Endometrial microvascular endothelial cells (primary cell): ENCODE data around the gene KIF16B. TPM values are rescaled to one million over a fixed set of nuclear protein-coding genes. Genes with fewer than 3 reads are reported as not detected.

Experiments
- in situ Hi-C: cut with HindIII; loops from 2 replicates; pipeline ENCODE4 v1.10.0; 2017; ENCODE audit warnings: low sequenced_read_pairs, low pct_unique_long_range_greater_than_20kb; ENCODE audit errors: inconsistent ontology term
- total RNA-seq: library from RNA; depleted of rRNA; stranded (reverse); fragments of >200 nt; gene quantifications from one replicate; pipeline ENCODE4 v1.2.3, GENCODE V29; 2015; ENCODE audit errors: inconsistent ontology term

KIF16B gene
- total RNA-seq, 1 donor from 2014 or later, result 12.1 TPM

DNA sequence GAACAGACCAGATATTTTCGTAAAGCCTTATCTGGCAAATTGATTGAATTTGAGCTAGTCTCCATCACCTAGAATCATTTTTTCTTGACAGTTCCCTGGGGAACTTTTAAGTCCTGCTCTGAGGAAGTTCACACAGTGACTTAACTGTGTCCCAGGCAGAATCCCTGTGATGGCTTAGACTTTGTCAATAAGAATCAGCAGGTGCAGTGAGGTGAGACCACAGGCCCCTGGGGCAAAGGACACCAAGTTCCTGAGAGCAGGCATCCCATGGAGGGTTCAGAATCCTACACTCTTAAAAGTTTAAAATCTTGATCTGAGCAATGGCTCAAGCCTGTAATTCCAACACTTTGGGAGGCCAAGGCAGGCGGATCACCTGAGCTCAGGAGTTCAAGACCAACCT, 13.0 kb downstream of the KIF16B start:
- in situ Hi-C loops, result no loop called here

DNA sequence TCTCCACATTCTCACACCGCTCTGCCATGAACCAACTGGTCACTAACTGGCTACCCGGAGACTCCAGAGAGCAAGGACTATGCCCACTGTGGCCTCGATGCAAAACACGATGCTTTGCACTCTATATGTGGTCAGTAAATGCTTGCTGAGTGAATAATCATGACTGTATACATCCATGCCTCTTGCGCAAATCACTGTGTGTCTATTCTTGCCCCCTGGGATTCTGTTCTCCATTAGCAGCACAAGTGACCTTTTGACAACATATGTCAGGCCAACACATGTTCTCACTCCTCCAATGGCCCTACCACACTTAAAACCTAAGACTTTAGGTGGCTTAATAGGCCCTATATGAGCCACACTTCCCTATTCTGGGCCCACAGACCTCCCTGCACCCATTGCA, 16.9 kb downstream of the KIF16B start:
- in situ Hi-C loops, result no loop called here

DNA sequence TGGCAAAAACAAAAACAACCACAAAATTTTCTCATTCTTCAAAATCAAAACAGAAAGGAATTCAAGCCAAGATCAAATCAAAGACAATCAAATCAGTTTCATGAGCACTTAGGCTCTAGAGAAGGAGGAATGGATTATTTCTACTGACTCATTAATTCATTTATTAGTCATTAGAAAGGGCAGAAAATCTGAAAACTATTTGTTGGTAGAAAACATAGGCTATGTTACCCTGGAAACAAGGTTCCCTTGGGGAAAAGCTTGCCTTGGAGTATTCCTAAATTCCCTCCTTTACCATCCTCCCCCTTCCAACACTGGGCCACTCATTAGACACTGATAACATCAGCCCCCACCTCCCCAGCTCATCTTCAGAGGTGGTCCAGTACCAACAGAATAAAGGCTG, 17.5 kb downstream of the KIF16B start:
- in situ Hi-C loops, result no loop called here

DNA sequence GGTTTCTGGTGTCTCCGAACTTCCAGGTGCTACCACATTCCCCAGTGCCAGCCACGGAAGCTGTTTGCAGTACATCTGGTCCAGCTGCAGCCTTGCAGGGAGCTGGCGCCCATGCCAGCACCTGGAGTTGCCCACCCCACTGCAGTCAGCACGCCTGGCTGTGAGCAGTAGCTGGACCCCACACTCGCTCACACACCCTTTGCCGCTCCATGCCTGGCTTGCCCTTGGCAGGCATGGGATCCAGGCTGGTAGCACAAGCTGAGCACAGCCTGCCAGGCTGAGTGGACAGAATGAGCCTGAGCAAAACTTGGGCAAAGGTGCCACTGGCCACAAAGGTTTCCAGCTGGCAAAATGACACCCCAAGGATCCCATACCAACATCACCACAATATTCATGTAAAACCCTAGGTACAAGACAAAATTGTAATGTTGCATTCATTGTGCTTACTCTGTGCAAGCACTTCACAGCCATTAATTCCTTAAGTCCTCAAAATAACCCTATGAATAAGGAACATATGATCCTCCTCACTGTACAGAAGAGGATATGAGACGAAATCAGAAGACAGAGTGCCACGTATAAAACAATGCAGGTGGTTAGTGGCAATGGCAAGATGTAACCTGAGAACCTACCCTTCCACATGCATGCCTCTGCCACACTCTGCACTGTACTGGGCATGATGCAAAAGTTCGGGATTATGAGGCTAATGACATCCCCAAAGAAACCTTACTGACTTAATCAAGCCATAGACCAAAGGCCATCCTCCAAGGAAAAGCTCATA, 18.3 kb downstream of the KIF16B start:
- in situ Hi-C loops, result no loop called here

DNA sequence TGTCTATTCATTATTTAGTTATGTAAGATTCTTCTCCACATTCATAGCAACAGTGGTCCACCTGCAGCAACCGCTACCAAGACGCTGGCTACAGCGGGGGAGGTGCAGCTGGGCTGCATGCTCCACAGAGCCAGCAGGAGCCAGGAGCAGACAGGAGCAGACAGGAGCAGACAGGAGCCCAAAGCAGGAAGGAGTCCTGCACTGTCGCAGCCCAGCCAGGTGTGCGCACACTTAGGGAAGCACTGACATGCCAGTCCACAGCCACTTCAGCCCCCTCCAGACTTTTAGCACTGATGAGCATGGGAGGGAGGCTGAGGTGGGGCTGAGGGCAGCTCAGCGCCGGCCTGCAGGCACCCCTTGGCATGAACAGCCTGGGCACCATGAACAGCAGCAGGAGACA, 19.6 kb downstream of the KIF16B start:
- in situ Hi-C loops, result no loop called here

DNA sequence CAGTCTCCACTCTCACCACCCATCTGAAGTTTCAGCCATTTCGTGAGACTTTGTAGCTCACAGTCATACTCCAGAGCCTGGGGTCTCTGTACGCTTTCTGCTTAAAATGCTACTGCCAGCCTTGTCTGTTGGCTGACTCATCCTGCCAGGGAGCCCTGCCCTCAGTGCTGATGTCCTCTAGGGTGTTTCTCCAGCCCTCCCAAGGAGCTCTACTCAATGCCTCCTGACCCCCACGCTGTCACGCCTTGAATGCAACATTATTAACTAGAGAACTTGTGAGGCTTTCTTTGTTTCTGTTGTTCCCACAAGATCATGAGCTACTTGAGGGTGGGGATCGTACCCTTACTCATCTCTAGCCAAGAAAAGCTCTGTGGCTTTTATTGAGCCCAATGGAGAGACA, 20.1 kb downstream of the KIF16B start:
- in situ Hi-C loops, result no loop called here

DNA sequence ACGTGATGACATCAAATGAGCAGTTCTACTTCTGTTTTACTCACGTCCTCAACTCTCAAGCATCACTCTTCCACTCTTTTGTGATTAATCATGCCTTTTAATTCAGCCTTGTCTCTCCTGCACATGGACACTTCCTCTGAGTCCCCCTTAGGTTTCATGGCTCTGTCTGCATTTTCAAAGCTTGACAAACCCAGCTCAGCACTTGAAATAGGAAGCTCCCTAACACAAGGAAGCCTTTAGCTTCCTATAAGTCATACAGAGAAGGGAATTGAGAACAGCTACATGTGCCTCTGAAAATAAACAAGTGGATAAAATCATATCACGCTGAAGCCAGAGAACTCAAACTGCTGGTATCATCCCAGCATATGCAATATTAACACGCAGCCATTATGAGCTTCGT, 21.2 kb downstream of the KIF16B start:
- in situ Hi-C loops, result no loop called here

DNA sequence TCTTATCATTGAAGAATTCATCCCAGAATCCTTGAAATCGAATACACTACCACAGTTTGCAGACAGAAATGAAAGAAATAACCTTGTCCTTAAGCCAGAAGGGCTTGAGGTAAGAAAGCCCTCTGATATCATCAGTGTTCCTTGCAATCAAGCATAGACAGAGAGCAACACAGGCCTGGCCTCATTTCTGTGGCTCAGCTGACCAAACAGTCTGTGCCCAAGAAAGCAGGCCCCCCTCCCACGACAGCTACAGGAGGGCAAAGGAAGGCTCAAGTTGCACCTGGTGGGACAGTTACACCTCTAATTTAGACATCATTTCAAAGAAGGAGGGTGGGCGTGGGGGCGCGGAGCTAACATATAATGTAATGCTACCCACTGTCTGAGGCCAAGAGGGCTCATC, 21.6 kb downstream of the KIF16B start:
- in situ Hi-C loops, result no loop called here

DNA sequence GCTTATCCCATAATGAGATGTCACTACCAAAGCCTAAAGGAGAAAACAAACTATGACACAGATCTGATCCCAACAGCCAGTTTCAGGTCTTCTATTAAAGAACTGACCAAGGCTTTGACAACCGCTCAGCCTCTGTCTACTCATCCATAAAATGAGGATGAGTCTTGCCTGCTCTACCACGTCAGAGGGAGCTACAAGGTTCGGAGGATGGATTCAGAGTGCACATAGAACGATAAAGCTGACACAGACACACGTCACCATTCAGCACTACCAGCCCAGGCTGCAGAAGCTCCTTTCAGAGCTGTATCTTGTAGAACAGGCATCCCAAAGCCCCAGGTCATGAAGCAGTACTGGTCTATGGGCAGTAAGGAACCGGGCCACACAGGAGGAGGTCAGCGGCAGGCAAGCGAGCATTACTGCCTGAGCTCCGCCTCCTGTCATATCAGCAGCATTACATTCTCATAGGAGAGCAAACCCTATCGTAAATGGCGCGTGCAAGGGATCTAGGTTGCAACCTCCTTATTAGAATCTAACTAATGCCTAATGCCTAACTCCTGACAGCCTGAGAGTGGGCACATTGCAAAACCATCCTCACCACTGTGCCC, 25.1 kb downstream of the KIF16B start:
- in situ Hi-C loops, result no loop called here

DNA sequence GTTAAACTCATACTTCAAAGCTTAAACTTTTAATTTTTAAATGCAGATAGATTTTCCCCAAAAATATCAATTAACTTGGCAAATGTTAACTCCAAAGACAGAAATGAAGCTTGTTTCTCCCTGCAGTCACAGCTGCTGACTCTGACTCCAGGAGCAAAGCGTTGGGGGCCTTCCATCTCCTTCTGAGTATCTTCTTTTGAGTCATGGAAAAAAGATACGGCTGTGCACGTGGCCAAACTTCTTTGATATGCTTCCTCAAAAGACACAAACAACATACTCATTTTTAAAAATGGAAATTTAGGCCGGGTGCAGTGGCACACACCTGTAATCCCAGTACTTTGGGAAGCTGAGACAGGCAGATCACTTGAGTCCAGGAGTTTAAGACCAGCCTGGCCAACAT, 28.3 kb downstream of the KIF16B start:
- in situ Hi-C loops, result no loop called here

DNA sequence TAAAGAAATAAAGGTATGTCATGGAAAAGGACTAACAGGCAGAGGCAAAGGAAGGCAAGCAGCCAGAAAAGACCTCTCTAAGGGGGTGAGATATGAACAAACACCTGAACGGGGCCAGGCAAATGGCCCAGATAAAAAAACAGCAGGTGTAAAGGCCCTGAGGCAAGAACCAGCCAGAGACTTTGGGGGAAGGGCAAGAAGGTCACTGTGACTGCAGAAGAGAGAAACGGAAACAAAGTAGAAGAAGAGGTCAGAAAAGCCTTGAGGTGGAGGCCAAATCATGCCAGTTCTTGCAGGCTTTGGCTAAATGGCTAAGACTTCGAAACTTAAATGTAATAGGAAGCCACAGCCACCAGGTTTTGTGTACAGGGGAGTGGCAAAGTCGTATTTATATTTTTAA, 30.8 kb downstream of the KIF16B start:
- in situ Hi-C loops, result no loop called here

DNA sequence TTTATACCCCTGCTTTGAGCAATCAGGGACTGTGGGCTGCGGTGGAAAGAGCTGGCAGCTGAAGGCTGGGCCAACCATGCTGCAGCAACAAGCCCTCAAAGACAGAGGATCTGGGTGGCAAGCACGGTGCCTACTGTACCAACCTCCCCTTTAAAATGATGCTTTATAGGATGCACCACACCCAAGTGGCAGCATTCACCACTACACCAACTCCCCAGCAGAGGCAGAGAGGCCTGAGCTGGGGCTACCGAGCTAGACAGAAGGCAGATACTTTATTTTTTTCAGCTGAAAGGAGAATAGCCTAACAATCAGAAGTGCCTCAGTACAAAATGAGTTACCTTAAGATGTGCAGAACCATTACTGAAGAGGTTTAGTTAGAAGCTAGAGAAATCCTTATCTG, 31.4 kb downstream of the KIF16B start:
- in situ Hi-C loops, result no loop called here

DNA sequence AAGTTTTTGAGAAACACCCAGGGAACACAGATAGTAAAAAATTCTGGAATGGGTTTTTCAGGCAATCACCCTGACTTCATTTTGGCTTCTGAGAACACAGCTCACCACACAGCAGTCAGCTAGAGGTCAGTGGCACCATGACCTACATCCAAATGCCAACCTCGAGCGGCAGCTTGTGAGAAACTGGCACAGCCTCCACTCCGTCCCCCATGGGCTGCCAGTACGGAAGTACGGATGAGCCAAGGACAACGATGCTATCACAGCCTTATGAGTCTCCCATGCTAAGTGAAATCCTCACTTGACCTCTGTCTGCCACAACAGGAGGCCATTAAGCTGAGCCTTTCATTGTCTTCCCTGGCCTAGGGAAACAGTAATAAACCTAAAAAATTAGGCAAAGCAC, 32.0 kb downstream of the KIF16B start:
- in situ Hi-C loops, result no loop called here

DNA sequence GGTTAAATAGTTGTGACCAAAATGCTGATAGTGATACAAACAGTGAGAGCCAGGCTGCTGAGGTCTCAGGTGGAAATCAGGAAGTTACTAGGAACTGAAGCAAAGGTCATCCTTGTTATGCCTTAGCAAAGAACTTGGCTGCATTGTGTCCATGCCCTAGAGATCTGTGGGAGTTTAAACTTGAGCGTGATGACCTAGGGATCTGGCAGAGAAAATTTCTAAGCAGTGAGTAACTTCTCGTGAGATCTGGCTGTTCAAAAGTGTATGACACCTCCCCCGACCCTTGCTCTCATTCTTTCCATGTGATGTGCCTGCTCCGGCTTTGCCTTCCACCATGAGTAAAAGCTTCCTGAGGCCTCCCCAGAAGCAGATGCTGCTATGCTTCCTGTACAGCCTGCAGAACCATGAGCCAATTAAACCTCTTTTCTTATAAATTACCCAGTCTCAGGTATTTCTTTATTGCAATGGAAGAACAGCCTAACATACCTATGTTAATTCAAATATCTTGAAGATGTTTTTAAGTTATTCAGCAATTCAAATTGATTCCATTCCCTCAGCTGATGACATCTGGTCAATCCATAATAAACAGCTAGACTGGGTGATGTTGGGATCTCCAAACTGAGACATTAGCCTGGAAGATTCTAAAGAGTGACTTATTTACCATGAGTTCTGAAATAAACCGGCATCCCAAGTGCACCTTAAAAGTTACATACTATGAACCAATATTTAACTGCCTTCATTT, 33.8 kb downstream of the KIF16B start:
- in situ Hi-C loops, result no loop called here

DNA sequence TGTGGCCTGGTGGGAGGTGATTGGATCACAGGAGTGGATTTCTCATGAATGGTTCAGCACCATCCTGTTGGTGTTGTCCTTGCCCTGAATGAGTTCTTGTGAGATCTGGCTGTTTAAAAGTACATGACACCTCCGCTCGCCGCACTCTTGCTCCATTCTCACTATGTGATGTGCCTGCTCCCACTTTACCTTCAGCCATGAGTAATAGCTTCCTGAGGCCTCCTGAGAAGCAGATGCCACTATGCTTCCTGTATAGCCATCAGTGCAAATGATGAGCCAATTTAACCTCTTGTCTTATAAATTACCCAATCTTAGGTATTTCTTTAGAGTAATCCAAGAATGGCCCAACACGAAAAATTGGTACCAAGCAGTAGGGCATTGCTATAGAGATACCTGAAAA, 34.5 kb downstream of the KIF16B start:
- in situ Hi-C loops, result no loop called here

DNA sequence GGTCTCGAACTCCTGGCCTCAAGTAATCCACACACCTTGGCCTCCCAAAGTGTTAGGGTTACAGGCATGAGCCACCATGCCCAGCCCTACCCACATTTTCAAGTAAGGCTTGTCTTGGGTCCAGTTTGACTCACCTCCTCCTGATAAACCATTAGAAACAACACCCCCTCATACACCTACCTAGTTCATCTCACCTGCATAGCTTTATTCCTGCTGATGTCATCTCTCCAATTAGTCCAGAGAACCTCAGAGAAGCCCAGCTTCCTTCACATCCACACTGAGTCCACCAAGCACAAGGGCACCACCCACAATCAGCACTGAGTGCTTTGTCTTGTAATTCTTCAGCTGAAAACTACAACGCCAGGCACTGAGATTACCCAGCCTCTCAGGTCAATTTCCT, 35.3 kb downstream of the KIF16B start:
- in situ Hi-C loops, result no loop called here

DNA sequence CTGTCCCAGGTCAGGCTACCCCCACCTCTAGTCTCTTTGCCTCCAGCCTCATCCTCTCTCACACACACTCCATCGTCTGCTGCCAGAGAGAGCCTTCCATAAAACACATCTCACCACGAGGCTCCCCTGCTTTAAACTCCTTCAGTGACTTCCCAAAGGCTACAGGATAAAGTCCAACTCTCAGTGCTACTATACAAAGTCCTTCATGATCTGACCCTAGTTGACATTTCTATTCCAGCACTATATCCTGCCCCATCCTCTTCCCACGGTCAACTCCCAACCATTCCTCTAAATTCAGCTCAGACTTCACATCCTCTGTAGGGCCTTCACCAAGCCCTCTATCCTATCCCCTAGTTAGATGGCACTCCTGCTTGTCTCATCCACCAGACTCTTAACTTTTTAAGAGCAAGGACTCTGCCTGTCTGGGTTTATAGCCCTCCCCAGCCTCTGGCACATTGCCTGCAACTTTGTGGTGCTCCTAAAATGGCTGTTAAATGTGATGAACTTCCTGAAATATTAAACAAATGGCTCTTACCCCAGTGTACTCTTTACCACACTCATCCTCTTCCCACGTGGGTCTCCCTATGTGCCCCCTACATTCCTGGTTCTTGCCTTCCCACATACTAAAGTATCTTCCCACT, 36.1 kb downstream of the KIF16B start:
- in situ Hi-C loops, result no loop called here

DNA sequence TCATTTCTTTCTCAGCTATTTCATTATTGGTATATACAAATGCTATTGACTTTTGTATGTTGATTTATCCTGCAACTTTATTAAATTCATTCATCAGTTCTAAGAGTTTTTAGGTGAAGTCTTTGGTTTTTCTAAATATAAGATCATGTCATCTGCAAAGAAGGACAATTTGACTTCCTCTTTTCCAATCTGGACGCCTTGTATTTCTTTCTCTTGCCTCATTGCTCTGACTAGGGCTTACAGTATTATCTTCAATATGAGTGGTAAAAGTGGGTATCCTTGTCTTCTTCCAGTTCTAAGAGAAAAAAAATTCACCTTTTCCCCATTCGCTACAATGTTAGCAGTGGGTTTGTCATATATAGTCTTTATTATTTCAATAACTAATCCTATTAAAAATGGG, 38.0 kb downstream of the KIF16B start:
- in situ Hi-C loops, result no loop called here

DNA sequence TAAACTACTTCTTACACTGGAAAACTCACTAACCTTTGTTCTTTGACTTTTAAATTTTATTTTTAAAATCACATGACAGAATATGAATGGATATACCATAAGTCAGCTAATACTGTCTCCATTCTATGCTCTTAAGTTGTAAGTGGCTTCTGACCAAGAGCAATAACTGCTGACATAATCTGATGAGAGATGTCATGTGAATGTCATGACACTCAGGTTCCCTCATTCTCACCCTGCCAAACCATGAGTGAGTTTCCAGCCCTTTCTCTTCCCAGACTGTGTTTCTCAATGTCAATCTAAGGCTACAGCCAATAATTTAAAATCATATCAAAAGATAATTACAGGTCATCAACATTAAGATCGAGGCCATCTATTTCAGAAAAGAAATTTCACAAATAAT, 39.7 kb downstream of the KIF16B start:
- in situ Hi-C loops, result no loop called here

DNA sequence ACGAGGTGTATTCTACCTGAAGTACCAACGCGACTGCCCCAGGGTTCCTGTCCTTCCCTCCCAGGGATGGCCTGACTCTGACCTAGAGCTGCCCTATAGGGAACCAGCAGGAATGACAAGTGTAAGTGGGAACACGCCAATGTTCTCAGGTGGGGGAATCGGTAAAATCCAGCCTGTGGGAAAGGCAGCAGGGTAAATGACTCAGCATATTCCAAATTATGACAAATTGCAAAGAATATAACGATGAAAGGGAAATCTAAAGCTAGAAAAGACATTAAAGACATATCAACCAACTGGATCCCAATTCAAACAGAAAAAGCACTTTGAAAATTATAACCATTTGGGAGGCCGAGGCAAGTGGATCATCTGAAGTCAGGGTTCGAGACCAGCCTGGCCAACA, 41.8 kb downstream of the KIF16B start:
- in situ Hi-C loops, result no loop called here
